Measurements from ENCODE around the gene FSCN2. TPM values are rescaled to one million over a fixed set of nuclear protein-coding genes. Genes with fewer than 3 reads are reported as not detected.

FSCN2 gene
- total and polyA plus RNA-seq, 12 donors, result 0.14 to 1.3 (median 0.45) TPM; not detected in 2

GRCh38 chr17:81556175-81556691, 28.1 kb downstream of the FSCN2 start:
- ATAC-seq (peak in 4 of 8 donors; percentile 17 to 46 (median 42)), DNase-seq (no peak)
- Histone ChIP-seq H3K36me3 (peaks cover 0 to 55% (median 33%) of the 10 kb centered on the region in 9 donors), H3K27me3 (no peaks in the 10 kb centered on the region), H3K4me3 (no peak overlapping the region), H3K27ac (peak overlapping the region; percentile 31 to 76 (median 63)), H3K4me1 (peaks cover 22 to 72% (median 61%) of the 10 kb centered on the region in 9 donors), H3K9me3 (no peaks in the 10 kb centered on the region)
- intact Hi-C loops (cut with DNase I), result no loop called here
- no peak for TF ChIP-seq CTCF (IDR thresholded peaks at IDR 0.05)
- 69 to 74% methylated on average over 9 of the region's 9 CpGs for WGBS, 2 donors

DNA sequence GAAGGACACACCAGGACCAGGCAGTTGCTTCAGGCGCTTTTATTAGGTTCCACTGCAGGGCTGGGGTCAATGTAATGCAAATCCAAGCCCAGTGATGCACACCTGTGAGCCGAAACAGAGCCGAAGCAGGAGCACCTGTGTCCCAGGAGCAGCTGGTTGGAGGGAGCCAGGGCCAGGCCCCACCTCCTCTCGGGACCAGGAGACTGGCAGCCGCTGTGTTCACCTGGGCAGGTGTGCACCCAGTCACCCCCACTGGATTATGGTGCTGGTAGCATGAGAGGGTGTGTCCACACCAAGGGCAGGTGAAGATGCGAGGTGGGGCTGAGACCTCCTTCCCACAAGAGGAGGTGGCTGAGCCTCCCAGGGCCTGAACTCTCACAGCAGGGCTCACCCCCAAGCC, 28.7 kb downstream of the FSCN2 start:
- Histone ChIP-seq H3K27ac (peak overlapping the region in 8 of 10 donors; percentile 44 to 76 (median 64)), H3K36me3 (peaks cover 0 to 61% (median 38%) of the 10 kb centered on the region in 9 donors), H3K27me3 (no peaks in the 10 kb centered on the region), H3K4me1 (peaks cover 20 to 71% (median 56%) of the 10 kb centered on the region in 9 donors), H3K4me3 (no peak overlapping the region), H3K9me3 (no peaks in the 10 kb centered on the region)
- DNase-seq (no peak), ATAC-seq (no peak)
- WGBS, 2 donors, result 91 to 93% methylated on average over 6 of the region's 6 CpGs
- intact Hi-C loops (cut with DNase I), result no loop called here
- TF ChIP-seq CTCF (IDR thresholded peaks at IDR 0.05), result no peak

DNA sequence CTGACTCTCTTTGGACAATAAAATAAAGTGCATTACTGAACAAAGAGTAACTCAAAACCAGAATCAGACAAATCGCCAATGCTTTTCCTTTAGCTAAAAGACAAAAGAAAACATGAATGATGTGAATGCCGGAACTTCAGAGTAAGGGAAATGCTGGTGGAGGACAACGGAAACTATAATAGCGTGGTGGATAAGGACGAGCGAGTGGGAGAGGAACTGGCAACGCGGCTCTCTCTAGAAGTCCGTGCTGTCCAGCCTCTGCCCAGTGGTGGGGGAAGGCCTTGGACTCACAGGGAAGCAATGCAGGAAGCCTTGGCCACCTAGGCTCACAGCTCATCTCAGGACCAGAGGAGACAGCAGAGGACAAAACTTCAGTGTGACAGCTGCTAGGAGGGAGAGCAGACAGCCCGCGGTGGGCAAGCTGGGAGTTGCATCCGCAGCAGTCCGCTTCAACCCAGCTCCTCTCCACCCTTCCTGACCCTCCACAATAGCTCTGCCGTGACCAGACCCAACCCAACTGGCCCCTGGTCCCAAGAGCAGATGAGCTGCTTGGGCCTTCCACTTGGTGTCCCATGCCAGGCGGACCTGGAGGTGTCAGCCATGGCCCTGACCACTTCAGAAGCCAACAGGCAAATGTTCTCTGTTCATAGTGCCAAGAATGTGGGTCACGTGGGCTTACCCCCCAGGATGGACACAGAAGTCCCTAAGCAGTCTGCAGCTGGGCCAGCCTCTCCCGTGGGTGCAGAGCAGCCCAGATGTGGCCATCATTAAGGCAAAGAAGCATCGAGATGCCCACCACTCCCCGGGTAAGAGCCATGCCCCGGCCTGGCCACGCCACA, 29.3 kb downstream of the FSCN2 start:
- Histone ChIP-seq H3K27me3 (no peaks in the 10 kb centered on the region), H3K4me1 (peaks cover 20 to 71% (median 54%) of the 10 kb centered on the region in 9 donors), H3K9me3 (no peaks in the 10 kb centered on the region), H3K27ac (peak overlapping the region in 3 of 10 donors; percentile 2 to 76 (median 68)), H3K36me3 (peaks cover 0 to 67% (median 39%) of the 10 kb centered on the region in 9 donors), H3K4me3 (no peak overlapping the region)
- ATAC-seq (peak in 3 of 8 donors; percentile 8 to 39 (median 8)), DNase-seq (no peak)
- 74% methylated on average over 21 of the region's 21 CpGs for WGBS, 2 donors
- no peak for TF ChIP-seq CTCF (IDR thresholded peaks at IDR 0.05)
- intact Hi-C loops (cut with DNase I), result loop anchor here in 1 of 10 donors (2.0 kb wide), 1 partner anchor 43 kb away; no protein-coding TSS in a partner anchor

- DNase-seq, result no peak
- Histone ChIP-seq H3K27me3 (no peaks in the 10 kb centered on the region), H3K9me3 (no peaks in the 10 kb centered on the region), H3K4me1 (peaks cover 20 to 66% (median 48%) of the 10 kb centered on the region in 9 donors), H3K27ac (peak overlapping the region in 3 of 10 donors; percentile 2 to 76 (median 26)), H3K36me3 (peaks cover 0 to 73% (median 39%) of the 10 kb centered on the region in 9 donors), H3K4me3 (no peak overlapping the region)
- no peak for TF ChIP-seq CTCF (IDR thresholded peaks at IDR 0.05)
- WGBS, 2 donors, result 88 to 89% methylated on average over 12 of the region's 12 CpGs
- peak in 2 of 8 donors; percentile 1 to 4 for ATAC-seq
- intact Hi-C loops (cut with DNase I), result loop anchor here in 1 of 10 donors (2.0 kb wide), 1 partner anchor 43 kb away; no protein-coding TSS in a partner anchor
Observed at GRCh38 chr17:81558115-81558468, 29.9 kb downstream of the FSCN2 start.
